ENCODE data around the gene HOXD8.

Gene HOXD8

DNA sequence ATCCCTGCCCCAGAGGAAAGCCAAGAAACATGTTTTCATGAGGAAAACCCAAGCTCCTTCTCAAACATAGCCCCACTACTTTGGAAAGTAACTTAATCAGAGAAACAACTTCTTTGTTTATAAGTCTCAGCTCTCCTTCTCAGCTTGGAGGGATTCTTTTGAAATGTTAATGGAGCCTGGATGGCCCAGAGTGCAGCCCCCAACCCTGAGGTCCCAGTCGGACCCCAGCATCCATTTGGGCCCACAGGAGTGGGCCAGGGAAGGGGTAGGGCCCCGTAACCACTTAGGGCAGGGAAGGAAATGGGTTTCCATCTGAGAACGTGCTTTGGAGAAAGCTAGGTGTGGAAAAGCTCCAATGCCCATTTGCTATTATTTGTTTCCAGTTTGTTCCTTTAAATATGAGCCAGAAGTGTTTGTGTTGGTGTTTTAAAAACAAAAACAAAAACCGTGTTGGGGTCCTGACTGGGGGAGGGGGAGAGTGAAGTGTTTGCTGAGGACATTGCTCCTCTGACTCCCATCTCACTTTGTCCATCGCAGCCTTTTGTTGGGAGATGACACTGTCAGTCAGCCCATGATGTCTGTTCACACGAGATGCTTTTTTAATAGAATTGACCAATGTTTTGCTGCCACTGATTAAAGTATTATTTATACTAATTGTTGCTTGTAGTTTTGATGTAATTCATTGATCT, 26.0 kb downstream of the HOXD8 start:
- DNase-seq (ENCODE audit: low read depth in 1 of 2, low spot score in 1 of 2) = no peak
- no peak for TF ChIP-seq JUND (IDR thresholded peaks at IDR 0.05; ENCODE audit: low read depth)
- in situ Hi-C loops (cut with HindIII; ENCODE audit: low pct_unique_long_range_greater_than_20kb, low sequenced_read_pairs) = no loop called here

DNA sequence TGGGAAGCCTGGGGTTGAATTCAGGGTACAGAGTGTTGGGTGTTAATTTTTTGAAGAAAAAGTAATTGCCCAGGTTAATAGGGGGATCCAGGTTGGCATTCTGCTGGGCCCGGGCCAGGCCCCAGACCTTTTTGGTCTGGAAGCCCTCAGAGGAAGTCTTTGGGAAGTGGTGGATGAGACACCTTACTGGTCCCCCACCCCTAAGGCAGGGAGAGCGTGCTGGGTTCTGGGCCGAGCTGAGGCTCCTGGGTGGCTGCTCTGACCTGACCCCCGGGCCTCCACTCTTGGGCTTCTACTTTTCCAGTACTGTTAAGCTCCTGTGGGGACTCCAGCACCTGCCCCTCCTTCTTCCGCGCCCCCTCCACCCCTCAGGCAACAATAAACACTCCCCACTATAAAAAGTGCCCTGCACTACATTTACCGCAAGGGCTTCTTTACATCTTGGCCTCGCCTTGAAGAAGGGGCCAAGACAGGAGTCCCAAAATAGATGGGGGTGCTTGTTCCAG, 26.8 kb downstream of the HOXD8 start:
- in situ Hi-C loops (cut with HindIII; ENCODE audit: low pct_unique_long_range_greater_than_20kb, low sequenced_read_pairs) = no loop called here
- DNase-seq (ENCODE audit: low read depth in 1 of 2, low spot score in 1 of 2) = no peak
- TF ChIP-seq JUND (IDR thresholded peaks at IDR 0.05; ENCODE audit: low read depth) = no peak

DNA sequence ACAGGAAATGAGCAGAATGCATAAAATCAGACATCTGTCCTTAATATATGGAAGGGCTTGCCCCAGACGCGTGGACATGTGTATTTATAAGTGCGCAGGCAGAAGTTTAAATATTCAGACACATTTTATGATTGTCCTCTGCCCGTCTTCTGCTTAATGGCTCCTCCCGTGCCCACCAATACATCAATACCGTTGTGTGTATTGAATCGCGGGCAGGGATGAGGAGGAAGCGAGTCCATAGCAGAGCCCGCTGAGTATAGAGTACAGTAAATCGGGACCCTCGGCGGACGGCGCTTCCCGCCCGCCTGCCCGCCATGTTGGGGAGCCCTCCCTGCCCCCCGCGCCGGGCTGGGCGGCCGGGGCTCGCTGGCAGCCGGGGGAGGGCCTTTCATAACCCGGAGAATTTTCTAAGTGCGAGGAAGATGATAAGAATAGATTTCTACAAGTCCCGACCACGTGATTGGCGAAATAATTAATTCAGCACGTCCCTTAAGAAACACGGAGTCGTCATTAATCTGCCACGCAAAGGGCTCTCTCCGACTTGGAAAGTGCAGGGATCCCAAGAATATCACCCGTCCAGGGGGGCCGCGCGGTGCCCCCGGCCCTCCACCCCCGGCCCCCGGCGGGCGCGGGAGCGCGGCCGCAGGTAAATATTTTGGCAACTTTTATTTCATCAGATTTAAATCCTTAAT, 27.4 kb downstream of the HOXD8 start, which contains the start of gene HOXD3:
TSS of gene HOXD3 (plus strand) at position 501 of the 692 bp plus-strand sequence. CDS start 11,808 bp downstream, outside the sequence.
- DNase-seq (ENCODE audit: low read depth in 1 of 2, low spot score in 1 of 2) = no peak
- in situ Hi-C loops (cut with HindIII; ENCODE audit: low pct_unique_long_range_greater_than_20kb, low sequenced_read_pairs) = no loop called here
- no peak for TF ChIP-seq JUND (IDR thresholded peaks at IDR 0.05; ENCODE audit: low read depth)

DNA sequence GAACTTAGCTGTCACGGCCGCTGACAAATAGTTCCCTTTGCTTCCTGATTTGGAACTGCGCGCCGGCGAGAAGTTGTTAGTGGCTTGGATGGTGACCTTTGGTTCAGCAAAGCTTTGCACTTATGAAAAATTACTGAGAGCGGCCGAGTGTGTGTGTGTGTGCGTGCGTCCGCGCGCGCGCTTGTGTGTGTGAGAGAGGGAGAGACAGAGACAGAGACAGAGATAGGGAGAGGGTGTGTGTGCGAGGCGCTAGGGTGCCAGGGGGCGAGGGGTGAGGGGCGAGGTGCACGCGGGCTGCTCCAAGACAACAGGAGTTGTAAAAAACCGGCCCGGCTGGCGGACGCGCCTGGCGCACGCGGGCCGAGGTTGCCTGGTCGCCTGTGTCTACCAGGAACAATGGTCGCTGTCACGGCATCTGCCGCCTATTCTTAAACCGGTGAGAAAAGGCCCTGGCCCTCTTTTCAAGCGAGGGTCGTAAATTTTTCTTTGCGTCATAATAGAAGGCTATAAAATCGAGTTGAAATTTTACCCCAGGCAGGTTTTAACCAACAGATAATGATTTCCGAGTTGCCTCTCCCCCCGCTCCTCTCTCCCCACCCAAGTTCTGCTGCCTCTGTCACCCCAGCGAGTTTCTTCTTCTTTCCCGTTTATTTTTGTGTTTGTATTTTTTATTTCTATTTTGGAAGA, 28.1 kb downstream of the HOXD8 start:
- TF ChIP-seq JUND (IDR thresholded peaks at IDR 0.05; ENCODE audit: low read depth) = no peak
- DNase-seq (ENCODE audit: low read depth in 1 of 2, low spot score in 1 of 2) = no peak
- in situ Hi-C loops (cut with HindIII; ENCODE audit: low pct_unique_long_range_greater_than_20kb, low sequenced_read_pairs) = no loop called here

DNA sequence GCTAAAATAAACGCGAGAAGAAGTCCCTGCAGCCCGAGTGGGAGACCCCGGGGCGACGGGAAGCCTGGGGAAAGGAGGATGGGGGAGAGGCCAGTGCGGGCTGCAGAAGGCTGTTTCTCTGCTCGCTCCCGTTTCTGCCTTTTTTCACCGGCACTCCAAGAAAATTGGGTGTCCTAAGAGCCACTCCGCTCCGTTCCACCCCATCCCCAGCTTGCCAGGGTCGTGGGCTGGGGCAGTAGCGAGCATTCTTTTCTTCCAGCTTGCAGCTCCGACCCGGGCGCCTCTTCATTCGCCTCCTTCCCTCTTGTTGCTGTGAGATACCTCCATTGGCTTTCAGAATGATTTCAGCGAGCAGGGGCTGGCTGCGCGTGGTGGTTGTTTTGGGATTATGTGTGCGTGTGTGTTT, 28.7 kb downstream of the HOXD8 start:
- DNase-seq (ENCODE audit: low read depth in 1 of 2, low spot score in 1 of 2) = no peak
- in situ Hi-C loops (cut with HindIII; ENCODE audit: low pct_unique_long_range_greater_than_20kb, low sequenced_read_pairs) = no loop called here
- no peak for TF ChIP-seq JUND (IDR thresholded peaks at IDR 0.05; ENCODE audit: low read depth)

DNA sequence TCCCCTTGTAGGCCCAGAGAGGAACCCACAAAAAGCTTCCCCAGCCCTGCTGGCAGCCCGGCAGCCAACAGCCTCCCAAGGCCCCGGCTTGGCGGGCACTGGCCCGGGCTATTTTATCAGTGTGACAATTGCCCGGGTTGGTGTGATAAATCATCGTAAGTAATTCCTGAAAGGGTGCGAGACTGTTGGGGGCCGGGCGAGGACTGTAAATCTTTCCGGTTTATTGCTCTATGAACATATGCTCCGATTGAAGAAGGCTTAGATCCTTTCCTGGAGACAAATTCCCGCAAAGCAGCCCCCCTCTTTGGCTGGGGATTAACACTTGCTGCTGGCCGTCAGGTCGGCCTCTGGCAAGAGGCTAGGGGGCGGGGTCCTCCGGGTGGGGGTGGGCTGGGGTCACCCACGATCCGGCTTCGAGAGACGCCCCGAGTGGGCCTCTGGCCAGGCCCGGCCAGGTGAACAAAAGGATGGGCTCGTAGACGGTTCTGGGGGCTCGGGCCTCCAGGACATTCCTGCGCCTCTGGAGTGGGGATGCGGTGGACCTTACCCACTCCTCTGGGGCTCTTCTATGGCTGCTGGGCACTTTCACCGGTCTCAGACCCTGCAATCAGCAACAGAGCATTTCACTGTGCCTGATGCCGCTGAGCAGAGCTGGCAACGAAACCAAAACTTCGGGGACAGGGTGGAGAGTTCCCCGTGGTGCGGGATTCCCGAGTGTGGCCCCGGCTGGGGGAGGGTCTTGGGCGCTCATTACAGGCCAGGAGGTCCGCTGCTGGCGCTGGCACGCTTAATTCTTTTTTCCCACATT, 29.6 kb downstream of the HOXD8 start:
- in situ Hi-C loops (cut with HindIII; ENCODE audit: low pct_unique_long_range_greater_than_20kb, low sequenced_read_pairs) = no loop called here
- TF ChIP-seq JUND (IDR thresholded peaks at IDR 0.05; ENCODE audit: low read depth) = no peak
- no peak for DNase-seq (ENCODE audit: low read depth in 1 of 2, low spot score in 1 of 2)

DNA sequence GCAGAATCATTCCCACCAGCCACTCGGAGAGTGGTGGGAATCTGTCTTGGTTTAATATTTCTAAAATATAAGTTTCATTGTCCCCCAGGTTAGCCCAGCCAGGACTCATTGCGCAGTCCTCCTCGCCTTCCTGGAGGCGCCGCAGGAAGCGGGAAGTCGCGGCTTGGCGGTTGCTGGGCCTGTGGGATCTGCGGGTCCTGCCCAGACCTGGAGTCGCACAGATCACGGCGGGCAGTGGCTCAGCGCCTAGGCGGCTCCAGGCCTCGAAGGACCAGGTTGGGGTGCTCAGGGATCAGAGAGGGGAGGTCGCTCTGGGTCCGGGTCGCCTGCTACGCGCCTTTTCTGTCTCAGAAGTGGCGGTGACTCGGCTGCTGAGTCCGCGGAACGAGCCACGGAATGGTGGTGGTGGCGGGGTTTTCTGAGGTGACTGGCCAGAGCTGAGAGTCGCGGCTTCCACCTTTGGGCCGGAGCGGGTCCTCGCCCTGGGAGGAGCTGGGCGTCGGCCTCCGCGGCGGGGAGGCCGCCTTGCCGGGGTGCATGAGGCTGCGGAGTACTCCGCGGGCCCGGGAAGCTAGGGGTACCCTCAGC, 30.3 kb downstream of the HOXD8 start:
- no peak for TF ChIP-seq JUND (IDR thresholded peaks at IDR 0.05; ENCODE audit: low read depth)
- DNase-seq (ENCODE audit: low read depth in 1 of 2, low spot score in 1 of 2) = no peak
- in situ Hi-C loops (cut with HindIII; ENCODE audit: low pct_unique_long_range_greater_than_20kb, low sequenced_read_pairs) = no loop called here

DNA sequence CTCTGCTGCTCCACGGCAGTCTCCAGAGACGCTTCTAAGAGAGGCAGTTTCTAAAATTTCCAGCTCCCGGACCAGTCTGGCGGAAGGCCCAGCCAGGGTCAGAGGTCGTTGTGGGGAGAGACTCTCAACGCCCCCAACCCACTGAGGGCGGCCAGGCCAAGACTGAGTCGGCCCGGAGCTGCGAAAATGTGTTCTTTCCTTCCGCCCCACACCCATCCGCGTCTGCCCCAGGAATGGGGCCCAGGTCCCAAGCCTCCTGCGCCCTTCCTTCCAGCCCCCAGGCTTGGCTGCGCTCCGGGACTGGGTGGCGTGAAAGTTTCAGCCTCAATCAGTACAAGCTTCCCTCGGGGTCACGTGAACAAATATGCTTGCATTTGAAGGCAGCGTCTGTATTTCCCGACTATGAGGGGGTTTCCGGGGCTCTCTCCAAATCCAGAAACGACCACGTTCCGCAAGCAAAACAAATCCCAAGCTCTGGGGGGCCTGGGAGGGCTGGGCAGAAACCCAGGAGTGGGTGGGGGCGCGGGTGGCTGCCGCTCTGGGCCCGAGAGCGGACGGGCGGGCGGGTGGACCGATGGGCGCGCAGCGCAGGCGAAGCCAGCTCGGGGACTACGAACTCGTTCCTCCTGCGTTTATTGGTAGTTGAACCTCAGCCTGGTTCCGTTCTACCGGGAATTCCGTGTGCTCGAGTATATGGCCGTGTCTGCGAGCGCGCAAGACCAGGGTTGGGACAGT, 30.9 kb downstream of the HOXD8 start:
- no peak for DNase-seq (ENCODE audit: low read depth in 1 of 2, low spot score in 1 of 2)
- in situ Hi-C loops (cut with HindIII; ENCODE audit: low pct_unique_long_range_greater_than_20kb, low sequenced_read_pairs) = no loop called here
- no peak for TF ChIP-seq JUND (IDR thresholded peaks at IDR 0.05; ENCODE audit: low read depth)

DNA sequence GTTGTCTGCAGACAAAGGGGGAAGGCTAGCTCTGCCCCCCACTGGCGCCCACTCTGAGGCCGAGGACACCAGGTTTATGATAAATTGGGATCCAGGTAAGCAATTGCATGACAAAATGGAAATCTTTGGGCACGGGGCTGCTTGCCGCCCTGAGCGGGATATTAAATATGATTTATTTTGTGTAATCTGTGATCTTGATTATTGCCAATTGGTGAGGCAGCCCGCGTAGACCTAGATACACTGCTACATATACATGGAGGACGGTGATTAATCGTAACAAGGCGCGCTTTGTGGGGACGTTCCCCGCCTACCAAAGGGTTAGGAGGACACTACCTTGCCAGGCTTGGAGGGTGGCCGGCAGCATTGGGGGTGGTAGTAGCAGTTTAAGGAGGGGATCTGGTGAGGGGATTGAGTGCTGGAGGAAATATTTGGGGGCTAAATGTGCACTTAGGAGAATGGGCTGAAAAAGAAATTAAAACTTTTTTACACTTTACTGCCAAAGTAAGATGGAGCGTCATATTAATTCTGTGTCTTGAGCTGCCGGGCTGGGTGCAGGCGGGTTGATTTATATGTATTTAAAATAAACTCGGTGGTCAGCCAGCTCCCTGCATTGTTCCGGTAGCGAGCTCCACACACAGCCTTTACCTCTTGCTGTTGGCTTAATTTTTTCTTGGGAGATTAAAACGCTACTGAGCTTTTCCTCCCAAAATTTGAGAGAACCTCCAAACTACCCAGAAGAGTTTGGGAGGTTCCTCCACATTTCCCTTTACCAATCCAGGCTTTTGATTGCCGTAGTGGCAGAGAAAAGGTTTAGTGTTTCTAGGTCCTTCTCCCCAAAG, 31.7 kb downstream of the HOXD8 start:
- no peak for DNase-seq (ENCODE audit: low read depth in 1 of 2, low spot score in 1 of 2)
- in situ Hi-C loops (cut with HindIII; ENCODE audit: low pct_unique_long_range_greater_than_20kb, low sequenced_read_pairs) = no loop called here
- TF ChIP-seq JUND (IDR thresholded peaks at IDR 0.05; ENCODE audit: low read depth) = no peak

DNA sequence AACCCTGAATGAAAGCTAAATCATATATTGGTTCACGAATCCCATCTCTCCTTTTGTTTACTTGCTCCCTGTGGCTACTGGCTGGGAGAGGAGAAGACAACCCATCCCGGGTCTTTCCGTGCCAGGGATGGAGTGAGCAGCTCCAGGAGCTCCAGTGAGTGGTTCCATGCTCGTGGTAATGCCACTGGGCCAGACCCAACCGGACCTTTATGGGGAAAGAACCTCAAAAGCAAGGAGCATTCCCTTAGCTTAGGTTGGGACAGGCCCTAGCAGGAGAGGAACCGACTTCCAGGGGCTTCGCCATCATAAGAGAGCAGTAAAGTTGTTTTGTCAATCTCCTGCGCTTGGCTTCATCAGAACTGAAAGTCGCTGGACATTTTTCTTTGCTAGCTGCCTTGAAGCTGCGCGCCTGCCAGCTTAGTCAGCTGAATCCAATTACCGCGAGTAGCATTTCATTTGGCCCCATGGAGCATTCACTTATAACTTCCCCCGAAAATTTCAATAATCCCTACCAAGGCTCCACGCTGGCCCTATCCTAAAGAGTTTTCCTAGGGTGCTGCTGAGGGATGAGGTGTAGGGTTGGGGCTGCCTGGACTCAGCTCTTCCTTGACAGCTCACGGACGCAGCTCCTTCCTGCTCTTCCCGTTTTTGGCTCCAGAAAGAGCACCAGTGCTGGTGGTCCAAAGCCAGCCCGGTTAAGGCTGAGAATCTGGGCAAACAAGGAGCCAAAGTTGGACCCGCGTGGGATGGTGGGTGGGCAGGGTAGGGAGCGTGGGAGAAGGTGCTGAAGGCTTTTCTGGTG, 32.5 kb downstream of the HOXD8 start:
- TF ChIP-seq JUND (IDR thresholded peaks at IDR 0.05; ENCODE audit: low read depth) = no peak
- no peak for DNase-seq (ENCODE audit: low read depth in 1 of 2, low spot score in 1 of 2)
- in situ Hi-C loops (cut with HindIII; ENCODE audit: low pct_unique_long_range_greater_than_20kb, low sequenced_read_pairs) = no loop called here

Measured in T47D (cell line).